ENCODE results near the gene CDK5RAP1. TPM values are rescaled to one million over a fixed set of nuclear protein-coding genes. Genes with fewer than 3 reads are reported as not detected.

The CDK5RAP1 gene
- total RNA-seq, 1 donor from 2014 or later, result 26.6 TPM

- TF ChIP-seq CTCF (IDR thresholded peaks at IDR 0.05), result no peak
- H3K4me3 ChIP-seq, result no peak overlapping the region
These were observed 62.7 kb downstream of the CDK5RAP1 start for GRCh38 chr20:33338467-33339258.

GRCh38 chr20:33337531-33338165 lies 63.7 kb downstream of the CDK5RAP1 start:
- H3K27me3 ChIP-seq, result no peaks in the 10 kb centered on the region
- TF ChIP-seq CTCF (IDR thresholded peaks at IDR 0.05), result no peak
- DNase-seq, result no peak
- H3K27ac ChIP-seq, result no peak overlapping the region
- H3K4me3 ChIP-seq, result no peak overlapping the region
- no peak for ATAC-seq
- H3K9me3 ChIP-seq, result no peaks in the 10 kb centered on the region
- intact Hi-C loops (cut with DNase I), result no loop called here
- no peaks in the 10 kb centered on the region for H3K36me3 ChIP-seq
- H3K4me1 ChIP-seq, result no peaks in the 10 kb centered on the region

More at GRCh38 chr20:33338467-33339258, 62.7 kb downstream of the CDK5RAP1 start:
- no peak for ATAC-seq
- Histone ChIP-seq H3K4me1 (no peaks in the 10 kb centered on the region), H3K27ac (no peak overlapping the region), H3K27me3 (no peaks in the 10 kb centered on the region), H3K36me3 (no peaks in the 10 kb centered on the region), H3K9me3 (no peaks in the 10 kb centered on the region)
- intact Hi-C loops (cut with DNase I), result no loop called here
- no peak for DNase-seq

GRCh38 chr20:33337119-33337518 lies 64.2 kb downstream of the CDK5RAP1 start:
- H3K4me1 ChIP-seq, result no peaks in the 10 kb centered on the region
- H3K36me3 ChIP-seq, result no peaks in the 10 kb centered on the region
- intact Hi-C loops (cut with DNase I), result no loop called here
- H3K9me3 ChIP-seq, result no peaks in the 10 kb centered on the region
- H3K4me3 ChIP-seq, result no peak overlapping the region
- ATAC-seq (no peak), DNase-seq (no peak)
- no peaks in the 10 kb centered on the region for H3K27me3 ChIP-seq
- no peak overlapping the region for H3K27ac ChIP-seq
- no peak for TF ChIP-seq CTCF (IDR thresholded peaks at IDR 0.05)

GRCh38 chr20:33336375-33336774 lies 64.9 kb downstream of the CDK5RAP1 start:
- no peak for ATAC-seq
- DNase-seq, result no peak
- Histone ChIP-seq H3K4me3 (no peak overlapping the region), H3K27me3 (no peaks in the 10 kb centered on the region), H3K4me1 (no peaks in the 10 kb centered on the region), H3K27ac (no peak overlapping the region), H3K36me3 (no peaks in the 10 kb centered on the region), H3K9me3 (no peaks in the 10 kb centered on the region)
- no peak for TF ChIP-seq CTCF (IDR thresholded peaks at IDR 0.05)
- intact Hi-C loops (cut with DNase I), result no loop called here

- H3K4me3 ChIP-seq, result no peak overlapping the region
- DNase-seq, result no peak
- no peaks in the 10 kb centered on the region for H3K27me3 ChIP-seq
These were observed 67.2 kb downstream of the CDK5RAP1 start for GRCh38 chr20:33334111-33334510.

More at GRCh38 chr20:33334111-33334510, 67.2 kb downstream of the CDK5RAP1 start:
- Histone ChIP-seq H3K27ac (no peak overlapping the region), H3K4me1 (no peaks in the 10 kb centered on the region), H3K9me3 (no peaks in the 10 kb centered on the region), H3K36me3 (no peaks in the 10 kb centered on the region)
- no peak for TF ChIP-seq CTCF (IDR thresholded peaks at IDR 0.05)
- no peak for ATAC-seq
- intact Hi-C loops (cut with DNase I), result no loop called here

All from upper lobe of right lung (tissue), 1 donor.